ENCODE data around the gene COL23A1.

COL23A1 gene

DNA sequence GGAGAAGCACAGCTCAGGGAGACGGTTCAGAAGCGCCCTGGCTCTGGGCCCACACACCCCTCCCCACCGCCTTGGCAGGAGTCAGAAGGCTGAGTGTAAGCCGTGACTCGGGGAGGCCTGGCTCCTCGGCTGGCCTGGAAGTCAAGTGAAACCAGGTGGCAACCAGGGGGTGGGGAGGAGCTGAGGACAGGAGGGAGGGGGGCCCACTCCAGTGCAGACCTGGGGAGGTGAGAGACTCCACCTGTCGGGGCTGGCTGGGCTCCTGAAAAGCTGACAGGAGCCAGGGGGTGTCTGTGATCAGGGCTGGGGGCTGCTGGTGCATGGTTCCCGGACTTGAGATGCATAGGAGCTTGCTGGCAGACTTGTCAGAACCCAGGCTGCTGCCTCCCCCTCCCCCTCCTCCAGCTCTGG, 207.4 kb downstream of the COL23A1 start:
- no peaks in the 10 kb centered on the region for H3K27me3 ChIP-seq
- no peaks in the 10 kb centered on the region for H3K9me3 ChIP-seq
- H3K27ac ChIP-seq, result no peak overlapping the region
- no peaks in the 10 kb centered on the region for H3K36me3 ChIP-seq
- peaks cover 13 to 38% of the 10 kb centered on the region in 2 experiments for H3K4me1 ChIP-seq (ENCODE audit: control insufficient read depth in 1 of 2, insufficient read depth in 1 of 2, low read depth in 1 of 2, low read length in 1 of 2)
- no peak overlapping the region for H3K4me3 ChIP-seq (ENCODE audit: low read depth in 1 of 2, low read length in 1 of 2)
- TF ChIP-seq, protein P1, sequence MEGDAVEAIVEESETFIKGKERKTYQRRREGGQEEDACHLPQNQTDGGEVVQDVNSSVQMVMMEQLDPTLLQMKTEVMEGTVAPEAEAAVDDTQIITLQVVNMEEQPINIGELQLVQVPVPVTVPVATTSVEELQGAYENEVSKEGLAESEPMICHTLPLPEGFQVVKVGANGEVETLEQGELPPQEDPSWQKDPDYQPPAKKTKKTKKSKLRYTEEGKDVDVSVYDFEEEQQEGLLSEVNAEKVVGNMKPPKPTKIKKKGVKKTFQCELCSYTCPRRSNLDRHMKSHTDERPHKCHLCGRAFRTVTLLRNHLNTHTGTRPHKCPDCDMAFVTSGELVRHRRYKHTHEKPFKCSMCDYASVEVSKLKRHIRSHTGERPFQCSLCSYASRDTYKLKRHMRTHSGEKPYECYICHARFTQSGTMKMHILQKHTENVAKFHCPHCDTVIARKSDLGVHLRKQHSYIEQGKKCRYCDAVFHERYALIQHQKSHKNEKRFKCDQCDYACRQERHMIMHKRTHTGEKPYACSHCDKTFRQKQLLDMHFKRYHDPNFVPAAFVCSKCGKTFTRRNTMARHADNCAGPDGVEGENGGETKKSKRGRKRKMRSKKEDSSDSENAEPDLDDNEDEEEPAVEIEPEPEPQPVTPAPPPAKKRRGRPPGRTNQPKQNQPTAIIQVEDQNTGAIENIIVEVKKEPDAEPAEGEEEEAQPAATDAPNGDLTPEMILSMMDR (IDR thresholded peaks at IDR 0.05), result no peak

DNA sequence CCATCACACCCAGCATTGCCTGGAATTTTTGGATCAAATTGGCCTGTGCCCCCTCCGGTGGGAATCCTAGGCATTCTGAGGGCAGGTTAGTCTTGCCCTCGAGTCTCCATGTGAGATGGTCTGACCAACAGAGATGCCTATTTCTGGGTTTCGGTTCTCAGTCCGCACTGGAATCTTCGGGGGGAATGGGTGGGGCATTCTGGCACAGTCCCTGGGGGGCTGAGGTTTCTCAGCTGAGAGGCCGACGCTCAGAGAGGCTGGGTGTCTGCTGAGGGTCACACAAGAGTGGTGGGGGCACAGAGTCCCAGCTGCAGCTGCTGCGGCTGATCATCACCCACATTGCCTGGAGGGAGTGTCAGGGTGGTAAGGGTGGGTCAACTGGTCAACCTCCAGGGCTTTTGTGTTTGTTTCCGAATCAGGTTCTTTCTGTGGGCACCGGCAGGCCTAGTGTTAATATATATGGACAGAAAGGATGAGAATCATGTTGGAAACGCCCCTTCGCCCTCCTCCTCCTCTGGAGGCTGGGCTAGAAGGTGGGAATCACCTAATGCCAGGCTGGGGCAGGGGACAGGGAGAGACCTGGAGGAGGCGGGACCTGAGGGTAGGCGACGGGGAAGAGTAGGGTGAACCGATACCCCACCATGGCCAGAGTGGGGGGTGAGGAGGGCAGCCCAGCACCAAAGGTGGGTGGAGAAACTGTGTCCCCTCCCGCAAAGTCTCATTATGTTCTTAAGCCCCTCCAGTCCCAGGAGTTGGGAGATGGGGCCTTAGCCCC, 208.1 kb downstream of the COL23A1 start:
- Histone ChIP-seq H3K27me3 (no peaks in the 10 kb centered on the region), H3K36me3 (no peaks in the 10 kb centered on the region), H3K4me3 (ENCODE audit: low read depth in 1 of 2, low read length in 1 of 2) (no peak overlapping the region), H3K27ac (no peak overlapping the region), H3K4me1 (ENCODE audit: control insufficient read depth in 1 of 2, insufficient read depth in 1 of 2, low read depth in 1 of 2, low read length in 1 of 2) (peaks cover 6 to 32% of the 10 kb centered on the region in 2 experiments), H3K9me3 (no peaks in the 10 kb centered on the region)
- TF ChIP-seq, protein P1 (IDR thresholded peaks at IDR 0.05), result no peak

DNA sequence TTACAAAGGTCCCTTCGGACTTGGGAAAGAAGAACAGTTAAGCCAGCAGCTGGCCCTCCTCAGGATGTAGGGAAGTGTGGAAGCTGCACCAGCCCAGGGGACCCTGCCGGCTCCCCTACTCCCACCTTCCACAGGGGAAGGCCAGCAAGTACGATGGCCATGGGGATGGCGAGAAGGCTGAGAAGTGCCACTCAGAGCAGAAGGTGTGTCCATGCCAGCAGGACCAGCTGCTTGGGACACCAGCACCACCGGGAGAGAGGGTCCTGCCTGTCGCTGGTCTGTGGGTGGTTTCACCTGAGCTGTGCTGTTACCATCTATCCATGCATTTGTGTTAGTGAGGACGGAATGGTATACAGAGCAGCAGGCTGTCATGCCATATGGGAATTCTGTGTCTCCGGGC, 209.0 kb downstream of the COL23A1 start:
- Histone ChIP-seq H3K9me3 (no peaks in the 10 kb centered on the region), H3K4me3 (ENCODE audit: low read depth in 1 of 2, low read length in 1 of 2) (no peak overlapping the region), H3K27ac (no peak overlapping the region), H3K4me1 (ENCODE audit: control insufficient read depth in 1 of 2, insufficient read depth in 1 of 2, low read depth in 1 of 2, low read length in 1 of 2) (peaks cover 5 to 27% of the 10 kb centered on the region in 2 experiments), H3K36me3 (no peaks in the 10 kb centered on the region), H3K27me3 (no peaks in the 10 kb centered on the region)
- TF ChIP-seq, protein P1 (IDR thresholded peaks at IDR 0.05), result no peak

DNA sequence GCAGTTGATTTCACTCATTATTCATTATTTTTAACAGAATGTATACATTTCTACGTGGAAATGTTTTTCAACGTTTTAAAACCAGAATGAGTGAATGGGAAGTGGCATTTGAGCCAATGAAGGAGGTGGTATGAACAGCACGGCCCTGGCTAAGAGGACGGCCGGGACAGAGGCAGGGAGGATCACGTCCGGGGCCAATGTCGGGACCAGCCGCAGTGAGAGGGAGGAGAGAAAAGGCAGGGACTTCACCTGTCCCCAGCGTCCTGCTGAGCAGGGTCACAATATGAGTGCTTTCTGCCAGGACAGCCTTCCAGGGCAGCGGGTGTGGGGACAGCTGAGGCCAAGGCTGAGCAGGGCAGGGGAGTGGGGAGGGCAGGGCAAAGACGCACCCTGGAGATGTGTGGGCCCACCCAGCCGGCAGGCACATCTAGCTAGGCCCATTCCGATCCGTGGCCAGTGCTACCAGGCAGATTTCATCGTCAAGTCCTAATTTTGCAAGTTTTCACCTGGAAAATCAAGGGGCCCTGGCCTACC, 209.6 kb downstream of the COL23A1 start:
- no peaks in the 10 kb centered on the region for H3K36me3 ChIP-seq
- H3K9me3 ChIP-seq, result no peaks in the 10 kb centered on the region
- no peaks in the 10 kb centered on the region for H3K27me3 ChIP-seq
- H3K27ac ChIP-seq, result no peak overlapping the region
- peaks cover 5 to 21% of the 10 kb centered on the region in 2 experiments for H3K4me1 ChIP-seq (ENCODE audit: control insufficient read depth in 1 of 2, insufficient read depth in 1 of 2, low read depth in 1 of 2, low read length in 1 of 2)
- TF ChIP-seq, protein P1 (IDR thresholded peaks at IDR 0.05), result no peak
- H3K4me3 ChIP-seq (ENCODE audit: low read depth in 1 of 2, low read length in 1 of 2), result no peak overlapping the region

DNA sequence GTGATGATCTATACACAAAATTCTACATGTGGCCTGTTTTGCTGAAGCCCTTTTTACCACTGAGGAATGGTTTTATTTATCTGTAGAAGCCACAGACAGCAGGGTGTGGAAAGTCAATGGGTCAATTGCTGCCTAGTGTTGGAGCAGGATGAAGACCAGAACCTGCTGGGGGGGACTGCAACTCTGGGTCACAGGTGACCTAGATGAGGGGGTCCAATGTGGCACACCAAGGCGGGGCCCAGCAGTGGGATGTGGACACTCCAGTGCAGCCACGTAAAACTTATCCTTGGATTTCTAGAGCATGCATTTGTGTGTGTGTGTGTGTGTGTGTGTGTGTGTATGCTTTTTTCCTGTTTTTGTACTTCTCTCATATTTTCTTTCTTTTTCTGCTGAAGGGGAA, 210.1 kb downstream of the COL23A1 start:
- Histone ChIP-seq H3K27me3 (no peaks in the 10 kb centered on the region), H3K36me3 (no peaks in the 10 kb centered on the region), H3K4me3 (ENCODE audit: low read depth in 1 of 2, low read length in 1 of 2) (no peak overlapping the region), H3K4me1 (ENCODE audit: control insufficient read depth in 1 of 2, insufficient read depth in 1 of 2, low read depth in 1 of 2, low read length in 1 of 2) (peaks cover 5 to 16% of the 10 kb centered on the region in 2 experiments), H3K27ac (no peak overlapping the region), H3K9me3 (no peaks in the 10 kb centered on the region)
- TF ChIP-seq, protein P1 (IDR thresholded peaks at IDR 0.05), result no peak

Measured in neutrophil (primary cell).